Measurements from ENCODE around the gene OSBPL10.

- no peak for TF ChIP-seq CTCF (conservative IDR thresholded peaks at IDR 0.05; ENCODE audit: low read depth, low read length)
- no peak for TF ChIP-seq EZH2phosphoT487 (IDR thresholded peaks at IDR 0.05; ENCODE audit: borderline replicate concordance, low read length)
These were observed 272.1 kb downstream of the OSBPL10 start for GRCh38 chr3:31709005-31709404.

Measured in PC-3 (cell line).